ENCODE data around the gene TBKBP1.

TBKBP1 gene

GRCh38 chr17:47687748-47688147 lies 6.2 kb upstream of the TBKBP1 start:
- Histone ChIP-seq H3K4me3 (no peak overlapping the region), H3K27ac (no peak overlapping the region)

DNA sequence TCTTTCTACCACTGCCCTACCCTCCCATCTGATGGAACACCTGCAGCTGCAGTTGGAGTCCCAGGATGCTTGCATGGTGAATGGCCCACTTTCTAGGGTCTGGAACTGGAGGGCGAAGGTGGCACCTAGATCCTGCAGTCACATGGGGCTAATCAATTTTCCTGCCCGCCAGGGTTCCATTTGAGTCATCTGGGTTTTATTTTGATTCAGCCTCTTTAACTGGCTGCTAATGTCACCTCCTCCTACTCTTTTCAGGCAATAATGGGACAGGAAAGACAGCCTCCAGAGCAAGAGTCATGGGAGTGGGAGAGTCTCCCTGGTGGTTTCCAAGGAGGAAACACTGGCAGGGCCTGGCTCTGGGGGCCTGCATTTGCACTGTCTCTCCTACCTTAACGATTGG lies 3.8 kb upstream of the TBKBP1 start:
- Histone ChIP-seq H3K9me3 (no peaks in the 10 kb centered on the region), H3K4me2 (peak overlapping the region; percentile 1; the same call in 1 of the 2 replicates), H4K20me1 (no peaks in the 10 kb centered on the region), H3K27me3 (no peaks in the 10 kb centered on the region), H3K4me1 (peaks cover 40% of the 10 kb centered on the region), H3K27ac (no peak overlapping the region), H3K4me3 (no peak overlapping the region), H3K36me3 (peaks cover 34% of the 10 kb centered on the region), H3K9ac (no peak overlapping the region)
- TF ChIP-seq Cebpa-rat (IDR thresholded peaks at IDR 0.05): no peak

More at GRCh38 chr17:47687748-47688147, 6.2 kb upstream of the TBKBP1 start:
- Histone ChIP-seq H3K9me3 (no peaks in the 10 kb centered on the region), H4K20me1 (0 out of 2 replicates have a peak, but pooled peaks cover 9% of the 10 kb centered on the region), H3K27me3 (no peaks in the 10 kb centered on the region), H3K4me2 (no peak overlapping the region), H3K9ac (no peak overlapping the region), H3K4me1 (peaks cover 29% of the 10 kb centered on the region), H3K36me3 (peaks cover 58% of the 10 kb centered on the region)
- TF ChIP-seq Cebpa-rat (IDR thresholded peaks at IDR 0.05): no peak

GRCh38 chr17:47692137-47692894 lies 1.6 kb upstream of the TBKBP1 start:
- Histone ChIP-seq H3K27me3 (no peaks in the 10 kb centered on the region), H3K4me2 (peak overlapping the region; percentile 83), H3K4me1 (peaks cover 62% of the 10 kb centered on the region), H3K9ac (peak overlapping the region; percentile 88; the same call in 1 of the 2 replicates), H3K4me3 (no peak overlapping the region; the same call in 1 of the 2 replicates), H3K36me3 (peaks cover 12% of the 10 kb centered on the region; the same call in 1 of the 2 replicates), H3K9me3 (no peaks in the 10 kb centered on the region), H4K20me1 (peaks cover 8% of the 10 kb centered on the region; the same call in 1 of the 2 replicates), H3K27ac (peak overlapping the region; percentile 90)
- TF ChIP-seq Cebpa-rat (IDR thresholded peaks at IDR 0.05): no peak

DNA sequence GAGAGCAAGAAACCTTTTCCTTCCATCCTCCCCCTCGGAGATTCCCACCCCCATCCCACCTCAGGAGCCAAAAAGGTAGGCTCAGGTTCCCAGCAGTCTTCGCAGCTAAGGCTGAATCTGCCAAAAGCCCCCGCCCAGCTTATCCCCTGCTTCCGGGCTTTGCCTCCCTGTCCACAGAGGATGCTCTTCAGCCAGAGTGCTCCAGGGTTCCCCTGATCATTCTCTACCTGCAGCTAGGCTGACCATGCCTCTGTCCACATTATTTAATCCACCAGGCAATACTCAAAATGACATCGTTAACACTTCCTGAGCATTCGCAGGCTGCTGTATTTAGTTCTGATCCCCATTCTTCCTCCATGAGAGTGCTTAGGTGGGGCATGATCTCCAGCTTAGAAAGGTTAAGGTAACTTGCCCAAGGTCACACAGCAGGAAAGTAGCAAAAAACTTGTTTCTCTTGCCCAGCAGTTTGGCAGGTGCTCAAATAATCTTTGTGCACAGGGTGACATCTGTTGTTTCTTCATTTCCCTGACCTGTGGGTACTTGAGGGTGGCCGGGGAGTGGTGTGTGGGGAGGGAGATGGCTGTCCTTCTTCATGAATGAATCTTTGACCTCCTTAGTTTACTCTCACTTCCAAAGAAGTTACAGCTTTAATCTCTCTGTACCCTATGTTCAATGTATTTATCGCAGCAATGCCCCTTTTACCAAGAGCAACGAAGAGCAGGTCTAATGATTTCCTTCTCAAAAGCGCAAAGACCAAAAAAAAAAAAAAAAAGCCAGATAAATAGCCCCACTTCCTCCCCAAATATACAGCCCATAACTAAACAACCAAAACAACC lies 848 bp upstream of the TBKBP1 start:
- peaks cover 16% of the 10 kb centered on the region for H4K20me1 ChIP-seq
- H3K9me3 ChIP-seq: no peaks in the 10 kb centered on the region
- H3K4me1 ChIP-seq: peaks cover 70% of the 10 kb centered on the region
- H3K4me3 ChIP-seq: peak overlapping the region; percentile 73
- H3K36me3 ChIP-seq: peaks cover 4% of the 10 kb centered on the region; the same call in 1 of the 2 replicates
- H3K27ac ChIP-seq: peak overlapping the region; percentile 90
- no peaks in the 10 kb centered on the region for H3K27me3 ChIP-seq
- peak overlapping the region; percentile 88 for H3K9ac ChIP-seq
- H3K4me2 ChIP-seq: peak overlapping the region; percentile 83
- TF ChIP-seq Cebpa-rat (IDR thresholded peaks at IDR 0.05): no peak

- peaks cover 8% of the 10 kb centered on the region for H3K36me3 ChIP-seq
- H4K20me1 ChIP-seq: peaks cover 29% of the 10 kb centered on the region
- no peaks in the 10 kb centered on the region for H3K9me3 ChIP-seq
- peaks cover 87% of the 10 kb centered on the region for H3K4me1 ChIP-seq
- no peak for TF ChIP-seq Cebpa-rat (IDR thresholded peaks at IDR 0.05)
- H3K27ac ChIP-seq: peak overlapping the region; percentile 95
- H3K27me3 ChIP-seq: no peaks in the 10 kb centered on the region
- H3K9ac ChIP-seq: peak overlapping the region; percentile 88
- peak overlapping the region; percentile 100 for H3K4me2 ChIP-seq
- peak overlapping the region; percentile 73 for H3K4me3 ChIP-seq
Measured at GRCh38 chr17:47694581-47695428, 844 bp downstream of the TBKBP1 start.

DNA sequence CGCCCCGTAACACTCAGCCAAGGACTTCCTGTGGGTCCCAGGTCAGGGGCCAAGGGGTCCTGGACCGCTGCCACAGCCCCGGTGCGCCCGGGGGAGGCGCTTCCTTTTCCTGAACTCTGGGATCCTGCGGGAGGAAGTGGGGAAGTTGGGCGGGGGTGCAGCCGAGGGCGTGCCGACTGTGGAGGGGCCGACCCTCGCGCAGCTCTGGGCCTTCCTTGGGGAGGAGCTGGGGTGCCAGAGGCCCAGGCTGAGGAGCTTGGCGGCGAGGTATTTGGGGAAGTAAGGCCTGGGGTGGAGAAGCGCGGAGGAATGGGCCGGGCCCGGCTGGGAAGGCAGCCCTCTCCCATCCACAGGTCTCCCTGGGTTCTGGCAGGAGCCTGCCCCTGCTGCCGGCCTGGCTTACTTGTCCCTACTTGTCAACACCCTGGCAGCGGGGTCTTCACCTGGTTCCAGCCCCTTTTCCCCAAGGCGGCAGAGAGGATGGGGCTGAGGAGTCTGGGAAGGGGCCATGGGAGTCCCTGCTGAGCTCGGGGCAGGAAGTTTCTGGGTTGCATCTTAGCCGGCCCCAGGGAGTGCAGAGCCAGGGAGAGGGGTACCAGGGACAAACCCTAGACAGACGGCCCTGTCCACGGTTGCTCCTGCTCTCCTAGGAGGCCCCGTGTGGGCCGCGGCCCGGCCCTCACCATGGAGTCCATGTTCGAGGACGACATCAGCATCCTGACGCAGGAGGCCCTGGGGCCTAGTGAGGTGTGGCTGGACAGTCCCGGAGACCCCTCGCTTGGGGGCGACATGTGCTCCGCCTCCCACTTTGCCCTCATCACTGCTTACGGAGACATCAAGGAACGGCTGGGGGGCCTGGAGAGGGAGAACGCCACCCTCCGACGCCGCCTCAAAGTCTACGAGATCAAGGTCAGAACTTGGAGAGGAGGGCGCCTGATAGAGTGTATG lies 1.7 kb downstream of the TBKBP1 start:
- no peaks in the 10 kb centered on the region for H3K27me3 ChIP-seq
- H3K4me3 ChIP-seq: peak overlapping the region; percentile 73
- peaks cover 29% of the 10 kb centered on the region for H4K20me1 ChIP-seq
- H3K9me3 ChIP-seq: no peaks in the 10 kb centered on the region
- peak overlapping the region; percentile 82 for H3K27ac ChIP-seq
- H3K4me2 ChIP-seq: peak overlapping the region; percentile 100
- no peak for TF ChIP-seq Cebpa-rat (IDR thresholded peaks at IDR 0.05)
- peaks cover 84% of the 10 kb centered on the region for H3K4me1 ChIP-seq
- H3K9ac ChIP-seq: peak overlapping the region; percentile 74
- peaks cover 14% of the 10 kb centered on the region for H3K36me3 ChIP-seq

DNA sequence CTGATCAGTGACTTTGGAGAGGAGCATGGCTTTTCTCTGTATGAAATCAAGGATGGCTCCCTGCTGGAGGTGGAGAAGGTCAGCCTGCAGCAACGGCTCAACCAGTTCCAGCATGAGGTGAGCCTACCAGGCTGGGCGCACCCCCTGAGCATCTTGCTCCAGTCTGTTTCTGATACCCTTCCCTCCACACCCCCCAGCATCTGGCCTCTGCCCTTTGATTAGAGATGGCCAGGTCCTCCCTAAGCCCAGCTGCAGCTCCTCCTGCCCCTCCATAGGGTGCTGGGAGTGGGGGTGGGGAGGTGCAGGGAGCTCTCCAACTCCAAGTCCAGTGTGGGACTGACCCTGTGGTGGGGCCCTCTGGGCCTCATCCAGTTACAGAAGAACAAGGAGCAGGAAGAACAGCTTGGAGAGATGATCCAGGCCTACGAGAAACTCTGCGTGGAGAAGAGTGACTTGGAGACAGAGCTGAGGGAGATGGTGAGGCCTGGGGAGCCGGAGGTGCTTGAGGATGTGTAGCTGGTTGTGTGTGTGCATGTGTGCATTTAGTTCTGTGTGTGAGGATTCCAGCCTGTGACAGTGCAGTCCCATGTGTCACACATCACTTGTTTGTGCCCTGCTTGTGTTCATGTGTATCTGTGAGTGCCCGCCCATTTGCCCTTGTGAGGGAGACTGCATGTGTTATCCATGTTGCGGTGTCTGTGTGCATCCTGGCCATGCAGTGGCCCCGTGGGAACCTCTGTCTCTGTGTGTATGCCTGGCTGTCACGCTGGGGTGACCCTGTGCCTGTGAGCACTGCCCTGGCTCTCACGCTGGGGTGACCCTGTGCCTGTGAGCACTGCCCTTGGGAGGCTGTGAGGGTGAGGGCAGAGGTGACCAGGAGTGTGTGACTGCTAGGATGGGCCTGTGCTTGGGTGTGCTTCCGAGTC lies 3.0 kb downstream of the TBKBP1 start:
- peaks cover 29% of the 10 kb centered on the region for H4K20me1 ChIP-seq
- peak overlapping the region; percentile 100 for H3K4me2 ChIP-seq
- H3K27me3 ChIP-seq: no peaks in the 10 kb centered on the region
- H3K27ac ChIP-seq: peak overlapping the region; percentile 82
- no peaks in the 10 kb centered on the region for H3K9me3 ChIP-seq
- H3K9ac ChIP-seq: peak overlapping the region; percentile 74
- H3K36me3 ChIP-seq: peaks cover 19% of the 10 kb centered on the region
- peak overlapping the region; percentile 73 for H3K4me3 ChIP-seq
- peaks cover 84% of the 10 kb centered on the region for H3K4me1 ChIP-seq
- TF ChIP-seq Cebpa-rat (IDR thresholded peaks at IDR 0.05): no peak

Measured in BLaER1 (cell line).